GM20000 (cell line): Measurements from ENCODE around the gene DGCR2.
A peak's percentile ranks its signal among the peaks of the same experiment; 100 is the strongest.

ENCODE experiments used
- DNase-seq: peaks from one replicate; pipeline ENCODE4 v3.0.0; 2012; ENCODE audit warnings: low spot score
- TF ChIP-seq, protein P1 (sequence below): IDR thresholded peaks from 2 replicates; pipeline ENCODE4 v1.5.1; 2012; ENCODE audit warnings: mild to moderate bottlenecking, control low read depth; ENCODE audit errors: extremely low read depth, missing control alignments

DGCR2 gene

DNA sequence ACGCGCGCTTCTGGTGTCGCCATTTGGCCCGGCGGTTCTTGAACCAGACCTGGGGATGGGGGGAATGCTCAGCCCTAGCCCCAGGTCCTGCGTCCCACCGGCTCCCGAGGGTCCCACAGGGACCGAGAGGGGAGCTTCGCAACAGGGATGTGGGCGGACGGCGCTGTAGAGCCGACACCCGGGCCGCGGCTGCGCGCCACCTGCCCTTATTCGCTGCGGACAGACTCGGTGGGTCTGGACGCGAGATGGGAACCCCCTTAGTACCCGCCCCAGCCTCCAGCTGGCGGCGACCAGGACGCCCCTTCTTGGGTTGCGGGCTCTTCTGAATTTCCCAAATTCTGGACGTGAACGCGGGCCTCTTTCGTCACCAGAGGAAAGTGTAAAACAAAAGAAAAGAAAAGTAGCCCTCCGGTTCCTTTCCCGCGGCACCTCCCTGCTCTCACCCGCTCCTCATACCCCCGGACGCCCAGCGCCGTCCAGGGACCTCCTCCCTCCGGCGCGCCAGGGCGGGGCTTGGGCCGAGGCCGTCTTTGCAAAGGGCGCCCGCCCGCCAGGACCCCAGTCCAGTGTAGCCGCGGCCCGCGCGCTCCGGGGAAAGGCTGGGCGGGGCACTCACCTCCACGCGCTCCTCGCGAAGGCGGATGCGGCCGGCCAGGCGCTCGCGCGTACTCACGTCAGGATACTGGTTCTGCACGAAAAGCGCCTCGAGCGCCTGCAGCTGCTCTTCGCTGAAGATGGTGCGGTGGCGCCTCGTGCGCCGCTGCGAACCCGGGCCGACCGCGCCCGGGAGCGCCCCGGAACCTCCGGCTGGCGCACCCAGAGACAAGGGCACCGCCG lies 27.1 kb upstream of the DGCR2 start:
- TF ChIP-seq, protein P1, sequence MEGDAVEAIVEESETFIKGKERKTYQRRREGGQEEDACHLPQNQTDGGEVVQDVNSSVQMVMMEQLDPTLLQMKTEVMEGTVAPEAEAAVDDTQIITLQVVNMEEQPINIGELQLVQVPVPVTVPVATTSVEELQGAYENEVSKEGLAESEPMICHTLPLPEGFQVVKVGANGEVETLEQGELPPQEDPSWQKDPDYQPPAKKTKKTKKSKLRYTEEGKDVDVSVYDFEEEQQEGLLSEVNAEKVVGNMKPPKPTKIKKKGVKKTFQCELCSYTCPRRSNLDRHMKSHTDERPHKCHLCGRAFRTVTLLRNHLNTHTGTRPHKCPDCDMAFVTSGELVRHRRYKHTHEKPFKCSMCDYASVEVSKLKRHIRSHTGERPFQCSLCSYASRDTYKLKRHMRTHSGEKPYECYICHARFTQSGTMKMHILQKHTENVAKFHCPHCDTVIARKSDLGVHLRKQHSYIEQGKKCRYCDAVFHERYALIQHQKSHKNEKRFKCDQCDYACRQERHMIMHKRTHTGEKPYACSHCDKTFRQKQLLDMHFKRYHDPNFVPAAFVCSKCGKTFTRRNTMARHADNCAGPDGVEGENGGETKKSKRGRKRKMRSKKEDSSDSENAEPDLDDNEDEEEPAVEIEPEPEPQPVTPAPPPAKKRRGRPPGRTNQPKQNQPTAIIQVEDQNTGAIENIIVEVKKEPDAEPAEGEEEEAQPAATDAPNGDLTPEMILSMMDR: no peak
- DNase-seq: peak; percentile 52

DNA sequence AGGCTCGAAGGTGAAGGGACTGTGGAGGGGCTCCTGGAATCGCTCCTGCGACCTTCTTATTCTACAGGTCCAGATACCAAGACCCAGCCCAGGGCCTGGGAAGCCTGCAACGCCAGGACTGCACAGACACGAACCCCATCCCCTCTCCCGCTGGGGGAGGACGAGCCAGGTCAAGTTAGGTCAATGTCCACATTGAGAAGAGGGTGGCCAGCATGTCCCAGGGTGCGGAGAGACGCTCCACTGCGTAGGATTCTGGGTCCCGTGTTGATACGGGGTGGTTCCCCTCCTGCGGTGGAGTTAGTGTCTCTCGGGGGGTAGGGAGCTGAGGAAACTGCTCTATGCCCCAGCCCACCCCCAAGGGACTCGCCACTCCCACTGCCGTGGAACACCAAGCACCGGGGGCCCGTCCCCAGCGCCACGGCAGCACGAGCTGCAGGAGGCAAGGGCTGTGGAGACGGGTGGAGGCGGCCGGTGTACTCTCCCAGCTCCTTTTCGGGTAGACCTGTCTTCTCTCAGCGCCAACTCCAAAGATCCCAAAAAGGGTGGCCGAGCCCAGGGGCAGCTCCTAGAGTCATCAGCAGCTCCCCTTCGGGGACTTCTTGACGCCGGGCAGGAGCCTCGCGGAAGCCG lies 26.3 kb upstream of the DGCR2 start:
- no peak for DNase-seq

GRCh38 chr22:19147195-19147780 lies 25.1 kb upstream of the DGCR2 start:
- TF ChIP-seq, protein P1: no peak

More for the DNA sequence above, 26.3 kb upstream of the DGCR2 start:
- TF ChIP-seq, protein P1: no peak

GRCh38 chr22:19146215-19146968 lies 24.2 kb upstream of the DGCR2 start:
- TF ChIP-seq, protein P1: no peak
- no peak for DNase-seq

More at GRCh38 chr22:19147195-19147780, 25.1 kb upstream of the DGCR2 start:
- DNase-seq: no peak

DNA sequence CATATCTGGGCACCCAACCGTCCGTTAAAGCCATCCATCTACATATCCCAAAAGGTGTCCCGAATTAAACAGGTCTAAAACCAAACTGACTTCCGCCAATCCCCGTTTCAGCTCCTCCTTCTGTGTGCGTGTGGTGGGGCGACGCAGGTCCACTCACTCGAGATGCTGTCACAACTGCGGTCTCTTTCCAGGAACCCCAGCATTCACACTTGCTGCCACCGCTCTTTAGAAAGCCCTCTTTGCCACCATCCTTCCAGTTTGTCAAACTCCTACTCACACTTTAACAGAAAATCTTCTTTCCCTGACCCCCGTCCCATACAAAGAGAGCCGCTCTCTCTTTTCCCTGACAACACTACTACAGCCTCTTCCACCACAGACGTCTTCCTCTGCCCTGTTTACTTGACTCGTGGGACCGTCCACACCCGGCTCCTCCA lies 21.8 kb upstream of the DGCR2 start:
- DNase-seq: peak; percentile 57
- TF ChIP-seq, protein P1: no peak

DNA sequence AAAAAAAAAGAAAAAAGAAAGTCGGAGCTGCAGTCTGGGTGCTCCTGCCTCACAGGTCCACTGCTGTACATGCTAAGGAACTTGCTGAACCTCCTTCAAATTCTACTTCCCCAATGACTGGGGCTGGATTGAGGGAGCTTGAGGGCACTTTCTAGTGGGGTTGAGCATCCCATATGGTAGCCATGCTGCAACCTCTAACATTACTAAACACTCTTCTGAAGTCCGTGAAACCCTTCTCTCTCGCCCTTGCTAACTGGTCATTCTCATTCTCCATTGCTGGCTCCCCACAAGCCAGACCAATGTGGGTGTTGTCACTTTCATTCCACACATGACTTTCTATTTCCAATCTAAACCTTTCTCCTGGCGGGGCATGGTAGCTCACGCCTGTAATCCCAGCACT lies 21.0 kb upstream of the DGCR2 start:
- TF ChIP-seq, protein P1: no peak
- no peak for DNase-seq
